A549 (cell line): ENCODE results near the gene IFNL3.

Experiments used
- BHLHE40 ChIP-seq: IDR thresholded peaks from 2 replicates; pipeline ENCODE4 v1.6.1; 2012; ENCODE audit warnings: low read depth, low read length, inconsistent platforms
- CTCF ChIP-seq: fragments of >200 bp; sonication (Bioruptor Twin); formaldehyde crosslinking; IDR thresholded peaks from 3 replicates; pipeline ENCODE4 v1.5.1; 2016
- EHMT2 ChIP-seq: fragments of 200-600 bp; sonication (generic); IDR thresholded peaks from 2 replicates; pipeline ENCODE4 v1.6.1; 2016; ENCODE audit warnings: antibody characterized with exemption, low read depth, mild to moderate bottlenecking, moderate library complexity
- EP300 ChIP-seq, 2 experiments: fragments of >200 bp; sonication (Bioruptor Twin); formaldehyde crosslinking; IDR thresholded peaks; 2 replicates in 1 of 2; 3 replicates in 1 of 2; pipeline ENCODE4 v1.6.1; 2016 to 2017
- JUNB ChIP-seq: fragments of >200 bp; sonication (Bioruptor Twin); formaldehyde crosslinking; IDR thresholded peaks from 2 replicates; pipeline ENCODE4 v1.6.1; 2016
- KDM5A ChIP-seq: fragments of 200-600 bp; sonication (generic); IDR thresholded peaks from 2 replicates; pipeline ENCODE4 v1.6.1; 2016; ENCODE audit warnings: antibody characterized with exemption, mild to moderate bottlenecking
- MAX ChIP-seq: IDR thresholded peaks from 2 replicates; pipeline ENCODE4 v1.6.1; 2012
- NPAS2 ChIP-seq: fragments of 250-450 bp; sonication (Bioruptor Pico); IDR thresholded peaks from 2 replicates; pipeline ENCODE4 v1.8.0; 2022; ENCODE audit warnings: mild to moderate bottlenecking, moderate library complexity, borderline replicate concordance
- POLR2A ChIP-seq: IDR thresholded peaks from 2 replicates; pipeline ENCODE4 v1.6.1; 2012; ENCODE audit warnings: mild to moderate bottlenecking, low read length
- REST ChIP-seq: fragments of 200-600 bp; sonication (generic); IDR thresholded peaks from 2 replicates; pipeline ENCODE4 v1.6.1; 2016; ENCODE audit warnings: antibody characterized with exemption, mild to moderate bottlenecking, moderate library complexity

GRCh38 chr19:39237200-39238184 is 7.3 kb downstream of the IFNL3 start:
- TF ChIP-seq REST = no peak
- TF ChIP-seq CTCF = no peak
- no peak for TF ChIP-seq POLR2A
- no peak for TF ChIP-seq MAX
- no peak for TF ChIP-seq BHLHE40
- no peak for TF ChIP-seq EHMT2
- TF ChIP-seq EP300 (IDR thresholded peaks at IDR 0.05) = no peak
- TF ChIP-seq NPAS2 (CRISPR knock-in tag) = no peak
- TF ChIP-seq JUNB = no peak
- TF ChIP-seq KDM5A = no peak
